ENCODE measurements around the gene PCBP3. TPM values are rescaled to one million over a fixed set of nuclear protein-coding genes. Genes with fewer than 3 reads are reported as not detected.

Gene PCBP3
- total and polyA plus RNA-seq, 2 of the 8 experiments (the other 6 are each of a cell fraction or from before 2014, with no cell fraction given), result 3.5 to 6.3 TPM

GRCh38 chr21:45737485-45738166 is 94.1 kb downstream of the PCBP3 start:
- POLR2A ChIA-PET (ENCODE audit: partially characterized antibody), result interaction anchor here (1.0 kb wide), 1 partner anchor 10 kb away, joined by 3 read pairs; no protein-coding TSS in a partner anchor
- peaks cover 4% of the 10 kb centered on the region; the same call in 1 of the 2 replicates for H3K23me2 ChIP-seq (ENCODE audit: low read depth, low read length)
- no peak overlapping the region for H4K91ac ChIP-seq (replicated peaks; ENCODE audit: insufficient read length, low read length)
- H3K9me3 ChIP-seq (ENCODE audit: insufficient read depth in 2 of 2, low read depth in 1 of 2, low read length in 1 of 2), result no peaks in the 10 kb centered on the region
- H3K56ac ChIP-seq (replicated peaks; ENCODE audit: insufficient read length, low read depth, low read length), result no peak overlapping the region
- H3K4me2 ChIP-seq (ENCODE audit: insufficient read depth in 1 of 2, low read depth in 2 of 2, low read length in 2 of 2), result no peak overlapping the region
- no peak overlapping the region for H2BK120ac ChIP-seq (replicated peaks; ENCODE audit: low read depth, low read length)
- no peaks in the 10 kb centered on the region; a peak in 1 of 7 replicates for H3K27me3 ChIP-seq (replicated peaks in 1 of 4; ENCODE audit: control insufficient read depth in 3 of 4, extremely low read depth in 1 of 4, insufficient read depth in 3 of 4, low read length in 3 of 4)
- CTCF ChIA-PET (ENCODE audit: partially characterized antibody), result interaction anchor here (1.4 kb wide), 1 partner anchor 45 kb away, joined by 5 read pairs; no protein-coding TSS in a partner anchor
- no peak overlapping the region for H2BK12ac ChIP-seq (ENCODE audit: low read depth, low read length)
- no peak overlapping the region for H2BK15ac ChIP-seq (ENCODE audit: low read length)
- no peak overlapping the region for H3K18ac ChIP-seq (ENCODE audit: extremely low read depth, low read length)
- no peak overlapping the region for H2AK5ac ChIP-seq (ENCODE audit: low read depth, low read length)
- no peaks in the 10 kb centered on the region for H3K79me2 ChIP-seq (ENCODE audit: control insufficient read depth in 1 of 2, insufficient read depth in 2 of 2, low read length in 2 of 2)
- H4K8ac ChIP-seq (ENCODE audit: extremely low read depth, insufficient read depth, low read length), result no peak overlapping the region; the same call in 1 of the 2 replicates
- no peak overlapping the region for H3K23ac ChIP-seq (ENCODE audit: insufficient read length)
- H2BK20ac ChIP-seq (ENCODE audit: low read length), result no peak overlapping the region
- H3K4me1 ChIP-seq (replicated peaks in 1 of 4; ENCODE audit: control insufficient read depth in 3 of 4, insufficient read depth in 4 of 4, low read length in 3 of 4), result no peaks in the 10 kb centered on the region; a peak in 2 of 7 replicates
- no peak for DNase-seq (ENCODE audit: low read depth in 1 of 2, low spot score in 2 of 2)
- H4K20me1 ChIP-seq (replicated peaks in 1 of 2; ENCODE audit: control insufficient read depth in 1 of 2, insufficient read depth in 2 of 2, low read length in 2 of 2), result peaks cover 0 to 4% of the 10 kb centered on the region in 2 experiments
- H4K5ac ChIP-seq (ENCODE audit: insufficient read length, low read depth, low read length), result no peak overlapping the region
- H3K4ac ChIP-seq (replicated peaks; ENCODE audit: insufficient read length, low read depth, low read length), result no peak overlapping the region
- H2AFZ ChIP-seq (ENCODE audit: low read length), result no peak overlapping the region
- no peaks in the 10 kb centered on the region for H3K36me3 ChIP-seq (ENCODE audit: control insufficient read depth in 2 of 4, insufficient read depth in 4 of 4, low read length in 3 of 4)
- no peak overlapping the region for H3K27ac ChIP-seq (ENCODE audit: low read depth, low read length)
- FAIRE-seq, result no peak
- no peak overlapping the region for H3K14ac ChIP-seq (ENCODE audit: insufficient read length)
- 88% methylated on average over 12 of the region's 12 CpGs; no CpG with 5 or more reads in 1 of the 2 experiments for WGBS, 2 experiments (ENCODE audit: extremely low coverage in 1 of 2, insufficient coverage in 1 of 2, insufficient read length in 1 of 2, insufficient replicate concordance in 2 of 2, low coverage in 1 of 2, low lambda C conversion rate in 2 of 2, missing lambda C conversion rate in 1 of 2)
- H2BK5ac ChIP-seq (ENCODE audit: low read depth, low read length), result no peak overlapping the region
- no peaks in the 10 kb centered on the region for H3K79me1 ChIP-seq (ENCODE audit: low read depth, low read length)
- H3K4me3 ChIP-seq (ENCODE audit: extremely low read depth in 1 of 4, insufficient read depth in 2 of 4, low read depth in 3 of 4, low read length in 4 of 4), result no peak overlapping the region
- no peak overlapping the region for H3K9ac ChIP-seq (replicated peaks in 1 of 4; ENCODE audit: extremely low read depth in 1 of 4, low read depth in 3 of 4, low read length in 3 of 4)
- TF ChIP-seq NRF1 (IDR thresholded peaks at IDR 0.05; ENCODE audit: low read depth, low read length), result no peak
- no peak for TF ChIP-seq SUZ12 (IDR thresholded peaks at IDR 0.05; ENCODE audit: low read length)
- no peak for TF ChIP-seq MAFK (IDR thresholded peaks at IDR 0.05; ENCODE audit: low read depth, low read length)
- TF ChIP-seq GTF2F1 (IDR thresholded peaks at IDR 0.05; ENCODE audit: borderline replicate concordance, low read depth, low read length), result no peak
- TF ChIP-seq ZNF274 (IDR thresholded peaks at IDR 0.05; ENCODE audit: borderline replicate concordance, extremely low read depth, low read length), result no peak
- no peak for TF ChIP-seq RBBP5 (IDR thresholded peaks at IDR 0.05; ENCODE audit: borderline replicate concordance, low read depth, low read length)
- TF ChIP-seq RFX5 (IDR thresholded peaks at IDR 0.05; ENCODE audit: borderline replicate concordance, low read depth, low read length), result no peak
- no peak for TF ChIP-seq CEBPB (IDR thresholded peaks at IDR 0.05; ENCODE audit: low read depth, low read length)
- TF ChIP-seq POU5F1 (IDR thresholded peaks at IDR 0.05; ENCODE audit: low read depth, low read length), result no peak
- no peak for TF ChIP-seq BACH1 (IDR thresholded peaks at IDR 0.05; ENCODE audit: low read length)
- TF ChIP-seq SP4 (IDR thresholded peaks at IDR 0.05; ENCODE audit: low read length), result no peak
- no peak for TF ChIP-seq CHD2 (IDR thresholded peaks at IDR 0.05; ENCODE audit: low read length)
- no peak for TF ChIP-seq BRCA1 (IDR thresholded peaks at IDR 0.05; ENCODE audit: low read depth, low read length)
- TF ChIP-seq POLR2A (IDR thresholded peaks at IDR 0.05; ENCODE audit: control extremely low read depth in 1 of 2, low read depth in 2 of 2, low read length in 2 of 2), result no peak
- TF ChIP-seq EGR1 (IDR thresholded peaks at IDR 0.05; ENCODE audit: borderline replicate concordance, low read depth, low read length), result no peak
